HG02973 (cell line): ENCODE results near the gene BICRA.
"Not testable (repeated sequence)": the region's sequence is repeated elsewhere in the genome, so short reads cannot be mapped to it uniquely, and the experiment has no call there.

Experiments
- ATAC-seq: cut with Tn5 transposase; IDR thresholded peaks from one replicate; pipeline ENCODE4 v1.9.1; 2021; ENCODE audit warnings: moderate library complexity; ENCODE audit not compliant: unreplicated experiment

Gene BICRA

DNA sequence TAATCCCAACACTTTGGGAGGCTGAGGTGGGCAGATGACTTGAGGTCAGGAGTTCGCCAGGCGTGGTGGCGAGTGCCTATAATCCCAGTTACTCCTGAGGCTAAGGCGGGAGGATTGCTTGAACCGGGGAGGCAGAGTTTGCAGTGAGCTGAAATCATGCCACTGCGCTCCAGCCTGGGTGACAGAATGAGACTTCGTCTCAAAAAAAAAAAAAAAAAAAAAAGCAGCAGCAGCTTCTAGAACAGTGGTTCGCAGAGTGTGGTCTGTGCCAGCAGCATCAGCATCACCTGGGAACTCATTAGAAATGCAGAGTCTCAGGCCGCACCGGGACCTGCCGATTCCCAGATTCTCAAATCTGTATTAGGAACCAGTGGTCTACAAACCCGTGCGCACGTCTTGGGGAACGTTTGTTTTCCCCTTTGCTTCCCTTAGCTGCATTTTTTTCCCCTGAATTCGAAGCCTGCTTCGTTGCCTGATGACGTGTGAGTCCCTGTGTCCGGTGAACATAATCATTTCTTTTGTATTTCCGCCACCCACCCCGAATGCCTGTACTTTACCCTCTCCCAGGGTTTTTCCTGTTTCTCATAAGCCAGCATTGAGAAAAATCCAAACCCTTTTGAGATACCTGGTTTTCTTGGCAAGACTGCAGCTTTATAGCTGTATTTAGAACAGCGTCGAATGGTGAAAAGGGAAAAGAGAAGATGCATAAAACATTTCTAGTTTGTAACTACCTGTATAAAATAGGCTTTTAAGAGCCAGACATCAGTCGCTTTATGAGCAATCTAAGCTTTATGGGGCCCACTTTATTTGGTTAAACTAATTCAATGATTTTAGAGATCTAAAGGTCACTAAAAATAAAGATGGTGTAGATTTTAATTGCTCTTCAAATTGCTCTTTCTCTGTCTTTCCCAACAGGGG, 49.8 kb downstream of the BICRA start:
- no peak for ATAC-seq

DNA sequence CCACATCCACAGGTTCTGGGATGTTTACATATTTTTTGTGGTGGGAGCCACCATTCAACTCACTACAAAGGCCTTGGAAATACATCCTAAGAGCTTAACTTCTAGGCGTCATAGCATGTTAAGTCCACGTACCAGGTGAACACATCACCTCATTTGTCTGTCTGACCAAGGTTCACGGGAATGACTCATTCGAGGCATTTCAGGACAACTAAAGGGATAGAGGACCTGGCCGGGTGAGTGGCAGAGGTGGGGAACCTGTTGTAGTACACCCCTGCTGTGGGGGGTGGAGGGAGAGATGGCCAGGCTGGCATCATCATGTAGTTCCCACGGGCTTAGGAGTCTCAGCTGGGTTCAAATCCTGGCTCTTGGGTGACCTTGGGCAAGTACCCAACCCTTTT, 51.5 kb downstream of the BICRA start:
- no peak for ATAC-seq

DNA sequence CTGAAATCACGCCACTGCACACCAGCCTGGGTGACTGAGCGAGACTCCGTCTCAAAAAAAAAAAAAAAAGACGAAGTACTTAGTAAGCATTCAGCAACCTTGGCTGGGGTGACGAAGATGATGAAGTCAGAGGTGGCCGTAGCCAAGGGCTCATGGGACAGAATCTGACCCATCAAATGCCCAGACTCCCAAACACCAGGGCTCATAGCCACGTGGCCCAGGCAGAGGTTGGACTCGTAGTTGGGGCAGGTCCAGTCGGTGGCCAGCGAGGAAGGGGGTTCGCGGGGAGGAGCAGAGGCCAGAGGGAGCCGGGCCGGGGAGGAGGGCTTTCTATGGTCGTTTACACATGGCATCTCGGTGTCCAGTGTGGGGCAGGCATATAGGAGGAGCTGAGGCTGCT, 52.2 kb downstream of the BICRA start:
- no peak for ATAC-seq

DNA sequence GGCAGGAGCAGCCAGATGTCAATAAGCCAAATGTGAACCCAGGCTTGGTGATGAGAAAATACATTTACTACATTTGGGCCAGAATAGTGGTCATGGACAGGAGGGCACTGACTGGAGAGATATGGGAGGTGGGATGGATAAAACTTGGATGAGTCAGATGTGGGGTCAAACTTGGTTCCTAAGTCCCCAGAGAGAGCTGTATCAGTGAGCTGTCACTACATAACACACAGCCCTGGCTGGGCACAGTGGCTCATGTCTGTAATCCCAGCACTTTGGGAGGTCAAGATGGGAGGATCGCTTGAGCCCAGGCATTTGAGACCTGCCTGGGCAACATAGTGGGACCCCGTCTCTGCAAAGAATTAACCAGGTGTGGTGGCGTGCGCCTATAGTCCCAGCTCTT, 52.7 kb downstream of the BICRA start:
- no peak for ATAC-seq

DNA sequence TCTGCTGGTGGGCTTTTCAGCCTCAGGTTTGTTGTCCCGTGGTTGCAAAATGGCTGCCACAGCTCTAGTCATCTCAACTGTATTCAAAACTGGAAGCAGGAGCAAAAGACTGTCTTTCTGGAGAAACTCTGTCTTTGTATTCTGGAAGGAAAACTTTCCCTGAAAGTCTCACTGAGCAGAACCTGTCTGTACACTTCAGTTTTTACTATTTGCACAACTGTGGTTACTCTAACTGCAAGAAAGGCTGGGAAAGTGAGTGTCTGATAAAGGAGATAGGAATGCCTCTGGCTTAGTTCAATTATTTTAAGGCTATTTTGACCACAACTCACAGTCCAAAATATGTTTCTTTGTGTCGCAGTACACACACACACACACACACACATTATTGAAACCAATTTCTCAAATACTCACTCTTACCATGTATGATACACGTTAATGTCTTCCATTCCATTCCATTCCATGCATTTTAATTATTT, 54.5 kb downstream of the BICRA start:
- ATAC-seq = no peak

DNA sequence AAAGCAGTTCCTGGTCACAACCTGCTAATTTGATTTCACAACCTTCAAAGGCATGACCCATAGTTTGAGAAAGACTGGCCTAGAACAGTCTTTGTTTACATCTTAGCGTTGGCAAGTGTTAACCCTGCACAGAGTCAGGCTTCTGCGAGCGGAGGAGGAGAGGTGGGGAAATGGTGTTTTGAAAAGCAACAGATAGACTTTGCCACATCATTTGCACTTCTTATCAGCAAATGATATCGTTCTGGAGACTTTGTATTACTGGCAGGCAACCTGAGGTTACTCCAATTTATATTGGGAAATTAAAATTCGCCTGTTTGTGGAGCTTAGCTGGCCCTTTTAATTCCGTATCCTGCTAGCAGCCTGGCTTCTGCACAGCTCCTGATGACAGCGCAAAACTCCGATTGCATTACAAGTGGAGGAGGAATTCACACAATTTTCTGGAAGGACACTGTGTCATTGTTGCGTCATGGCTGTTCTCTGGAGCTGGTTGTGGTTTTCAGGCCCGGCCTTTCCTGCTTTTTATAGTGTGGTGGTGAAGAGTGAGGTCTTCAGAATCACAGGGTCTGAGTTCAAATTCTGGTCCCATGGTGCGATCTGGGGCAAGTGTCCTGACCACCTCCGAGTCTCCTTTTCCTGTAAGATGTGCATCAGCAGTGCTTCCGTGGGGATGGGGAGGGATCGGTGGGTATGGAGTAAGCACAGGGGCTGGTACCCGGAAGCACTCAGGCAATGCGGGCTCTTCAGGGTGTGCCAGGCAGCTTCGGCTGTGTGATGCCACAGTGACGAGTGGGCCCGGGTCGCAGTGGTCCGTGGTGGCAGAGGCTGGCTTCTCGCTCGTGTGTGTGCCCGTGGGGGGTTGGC, 55.2 kb downstream of the BICRA start:
- ATAC-seq = no peak

DNA sequence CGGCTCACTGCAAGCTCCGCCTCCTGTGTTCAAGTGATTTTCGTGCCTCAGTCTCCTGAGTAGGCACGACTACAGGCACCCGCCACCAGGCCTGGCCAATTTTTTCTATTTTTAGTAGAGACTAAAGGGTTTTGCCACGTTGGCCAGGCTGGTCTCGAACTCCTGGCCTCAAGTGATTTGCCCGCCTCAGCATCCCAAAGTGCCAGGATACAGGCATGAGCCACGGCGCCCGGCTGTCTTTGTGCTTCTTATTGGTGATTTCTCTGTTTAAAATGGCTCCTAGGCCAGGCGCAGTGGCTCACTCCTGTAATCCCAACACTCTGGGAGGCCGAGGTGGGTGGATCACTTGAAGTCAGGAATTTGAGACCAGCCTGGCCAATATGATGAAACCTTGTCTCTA, 59.6 kb downstream of the BICRA start:
- ATAC-seq = not testable (repeated sequence)

DNA sequence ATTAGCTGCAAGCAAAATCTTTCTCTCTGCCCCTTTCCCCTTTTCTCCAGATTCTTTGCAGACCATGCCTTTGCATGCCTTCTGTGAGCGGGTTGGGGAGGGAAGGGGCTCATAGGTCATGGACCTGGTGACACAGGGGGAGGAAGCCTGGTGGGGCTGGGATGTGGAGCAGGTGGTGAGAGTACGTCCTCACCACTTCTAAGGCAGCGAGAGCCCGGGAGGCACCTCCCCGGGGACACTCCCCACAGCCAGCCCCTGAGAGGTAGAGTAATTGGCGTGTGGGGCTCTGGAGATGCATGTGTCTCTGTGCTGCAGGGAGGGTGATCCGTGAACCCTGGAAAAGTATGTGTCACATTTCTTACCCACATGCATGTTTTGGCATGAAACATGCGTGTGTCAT, 61.8 kb downstream of the BICRA start:
- ATAC-seq = no peak

DNA sequence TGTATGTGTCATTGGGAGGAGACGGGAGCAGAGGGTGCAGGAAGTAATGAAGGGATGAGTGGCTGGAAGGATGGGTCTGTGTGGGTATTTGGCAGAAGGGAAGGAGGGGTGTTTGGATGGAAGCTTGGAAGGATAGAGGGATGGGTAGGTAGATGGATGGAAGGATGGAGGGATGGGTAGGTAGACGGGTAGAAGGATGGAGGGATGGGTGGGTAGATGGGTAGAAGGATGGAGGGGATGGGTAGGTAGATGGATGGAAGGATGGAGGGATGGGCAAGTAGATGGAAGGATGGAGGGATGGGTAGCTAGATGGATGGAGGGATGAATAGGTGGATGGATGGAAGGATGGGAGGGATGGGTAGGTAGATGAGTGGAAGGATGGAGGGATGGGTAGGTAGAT, 62.6 kb downstream of the BICRA start:
- no peak for ATAC-seq

DNA sequence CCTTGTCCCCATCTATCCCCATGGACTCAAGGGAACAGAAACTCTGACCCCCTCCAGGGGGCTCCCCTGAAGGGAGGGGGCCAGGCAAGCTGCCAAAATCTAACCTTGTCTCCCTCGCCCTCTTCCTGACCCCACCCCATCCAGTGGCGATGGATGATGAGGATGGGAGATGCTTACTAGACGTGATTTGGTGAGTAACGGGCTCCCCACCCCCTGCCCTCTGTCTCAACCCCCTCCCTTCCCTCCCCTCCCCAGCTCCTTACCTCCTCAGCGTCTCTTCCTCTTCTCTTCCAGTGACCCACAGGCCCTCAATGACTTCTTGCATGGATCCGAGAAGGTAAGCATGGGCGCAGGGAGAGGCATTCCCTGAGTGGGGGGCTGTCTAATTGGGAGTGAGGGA, 64.5 kb downstream of the BICRA start:
- no peak for ATAC-seq

DNA sequence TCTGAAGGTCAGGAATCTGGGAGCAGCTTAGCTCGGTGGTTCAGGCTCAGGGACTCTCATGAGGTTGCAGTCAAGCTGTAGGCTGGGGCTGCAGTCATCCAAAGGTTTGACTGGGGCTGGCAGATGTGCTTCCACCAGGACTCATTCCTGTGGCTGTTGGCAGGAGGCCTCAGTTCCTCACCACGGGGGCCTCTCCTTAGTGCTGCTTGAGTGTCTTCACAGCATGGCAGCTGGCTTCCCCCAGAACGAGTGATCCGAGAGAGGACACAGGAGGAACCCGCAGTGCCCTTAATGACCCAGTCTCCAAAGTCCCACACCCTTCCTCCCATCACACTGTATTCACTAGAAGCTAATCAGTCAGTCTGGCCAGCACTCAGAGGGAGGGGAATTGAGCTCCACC, 65.6 kb downstream of the BICRA start:
- no peak for ATAC-seq

DNA sequence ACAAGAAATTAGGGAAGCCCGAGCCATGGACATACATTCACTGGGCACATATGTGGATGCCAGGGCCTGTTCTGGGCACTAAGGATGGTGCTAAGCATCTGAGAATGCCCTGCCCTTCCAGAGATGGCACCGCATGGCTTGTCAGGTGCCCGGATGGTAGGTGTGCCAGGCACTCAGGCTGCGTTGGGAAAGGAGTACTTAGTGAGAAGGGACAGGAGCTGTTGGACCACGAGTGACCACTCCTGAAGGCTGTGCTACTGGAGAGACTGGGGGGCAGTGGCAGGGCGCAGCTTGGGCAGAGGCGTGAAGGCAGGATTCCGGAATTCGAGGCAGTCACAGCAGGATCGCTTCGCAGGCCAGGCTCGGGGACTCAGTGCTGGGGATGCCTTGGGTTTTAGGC, 66.3 kb downstream of the BICRA start:
- ATAC-seq = no peak

DNA sequence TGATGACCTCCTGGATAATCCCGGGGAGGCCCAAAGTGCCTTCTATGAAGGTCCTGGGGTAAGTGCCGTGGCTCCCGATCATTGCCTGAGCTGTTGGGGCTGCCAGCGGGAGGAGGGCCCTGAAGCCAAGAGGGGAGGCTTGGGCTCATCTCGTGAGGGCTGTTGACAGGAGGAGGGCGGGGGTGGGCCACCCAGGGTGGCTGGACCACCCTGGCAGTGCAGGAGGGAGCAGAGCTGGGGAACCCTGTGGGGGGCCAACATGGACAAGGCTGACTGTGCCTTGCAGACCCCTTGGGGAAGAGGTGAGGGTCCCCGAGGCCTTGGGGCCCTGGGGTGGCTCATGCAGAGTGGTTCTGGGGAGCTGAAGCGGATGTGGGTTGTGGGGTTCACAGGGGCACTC, 66.9 kb downstream of the BICRA start:
- ATAC-seq = no peak

DNA sequence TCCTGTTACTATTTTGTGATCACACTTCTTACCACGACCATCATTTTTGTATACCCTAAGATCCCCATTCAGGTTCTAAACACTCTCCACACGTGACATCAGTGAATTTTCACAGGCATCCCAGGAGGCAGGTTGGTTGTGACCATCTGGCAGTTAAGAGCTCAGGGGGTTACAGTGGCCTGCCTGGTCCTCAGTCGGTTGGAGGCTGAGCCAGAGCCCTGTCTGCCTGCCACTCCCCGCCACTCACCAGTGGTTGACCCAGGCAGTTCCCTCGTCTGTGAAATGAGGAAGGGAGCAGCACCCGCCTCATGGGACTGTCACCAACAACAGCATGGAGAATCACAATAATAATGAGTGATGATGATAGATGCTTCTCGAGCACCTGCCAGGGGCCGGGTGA, 67.9 kb downstream of the BICRA start:
- ATAC-seq = no peak

DNA sequence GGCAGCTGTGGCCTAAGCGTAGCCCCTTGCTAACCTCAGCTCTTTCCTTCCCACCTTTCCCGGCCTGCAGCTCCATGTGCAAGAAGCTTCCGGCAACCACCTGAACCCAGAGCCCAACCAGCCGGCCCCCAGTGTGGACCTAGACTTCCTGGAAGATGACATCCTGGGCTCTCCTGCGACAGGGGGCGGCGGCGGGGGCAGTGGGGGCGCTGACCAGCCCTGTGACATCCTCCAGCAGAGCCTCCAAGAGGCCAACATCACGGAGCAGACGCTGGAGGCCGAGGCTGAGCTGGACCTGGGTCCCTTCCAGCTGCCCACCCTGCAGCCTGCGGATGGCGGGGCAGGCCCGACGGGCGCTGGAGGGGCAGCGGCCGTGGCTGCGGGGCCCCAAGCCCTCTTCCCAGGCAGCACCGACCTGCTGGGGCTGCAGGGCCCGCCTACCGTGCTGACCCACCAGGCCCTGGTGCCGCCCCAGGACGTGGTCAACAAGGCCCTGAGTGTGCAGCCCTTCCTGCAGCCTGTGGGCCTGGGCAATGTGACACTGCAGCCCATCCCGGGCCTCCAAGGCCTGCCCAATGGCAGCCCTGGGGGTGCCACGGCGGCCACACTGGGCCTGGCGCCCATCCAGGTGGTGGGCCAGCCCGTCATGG, 70.4 kb downstream of the BICRA start:
- no peak for ATAC-seq

DNA sequence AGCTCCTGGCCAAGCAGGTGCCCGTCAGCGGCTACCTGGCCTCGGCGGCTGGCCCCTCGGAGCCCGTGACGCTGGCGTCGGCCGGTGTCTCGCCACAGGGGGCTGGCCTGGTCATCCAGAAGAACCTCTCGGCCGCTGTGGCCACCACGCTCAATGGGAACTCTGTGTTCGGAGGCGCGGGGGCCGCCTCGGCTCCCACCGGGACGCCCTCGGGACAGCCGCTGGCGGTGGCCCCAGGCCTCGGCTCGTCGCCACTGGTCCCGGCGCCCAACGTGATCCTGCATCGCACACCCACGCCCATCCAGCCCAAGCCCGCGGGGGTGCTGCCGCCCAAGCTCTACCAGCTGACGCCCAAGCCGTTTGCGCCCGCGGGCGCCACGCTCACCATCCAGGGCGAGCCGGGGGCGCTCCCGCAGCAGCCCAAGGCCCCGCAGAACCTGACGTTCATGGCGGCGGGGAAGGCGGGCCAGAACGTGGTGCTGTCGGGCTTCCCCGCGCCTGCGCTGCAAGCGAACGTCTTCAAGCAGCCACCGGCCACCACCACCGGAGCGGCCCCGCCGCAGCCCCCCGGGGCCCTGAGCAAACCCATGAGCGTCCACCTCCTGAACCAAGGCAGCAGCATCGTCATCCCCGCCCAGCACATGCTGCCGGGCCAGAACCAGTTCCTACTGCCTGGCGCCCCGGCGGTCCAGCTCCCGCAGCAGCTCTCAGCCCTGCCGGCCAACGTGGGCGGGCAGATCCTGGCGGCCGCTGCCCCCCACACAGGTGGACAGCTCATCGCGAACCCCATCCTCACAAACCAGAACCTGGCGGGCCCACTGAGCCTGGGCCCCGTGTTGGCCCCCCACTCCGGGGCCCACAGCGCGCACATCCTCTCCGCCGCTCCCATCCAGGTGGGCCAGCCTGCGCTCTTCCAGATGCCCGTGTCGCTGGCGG, 71.3 kb downstream of the BICRA start:
- ATAC-seq = no peak

DNA sequence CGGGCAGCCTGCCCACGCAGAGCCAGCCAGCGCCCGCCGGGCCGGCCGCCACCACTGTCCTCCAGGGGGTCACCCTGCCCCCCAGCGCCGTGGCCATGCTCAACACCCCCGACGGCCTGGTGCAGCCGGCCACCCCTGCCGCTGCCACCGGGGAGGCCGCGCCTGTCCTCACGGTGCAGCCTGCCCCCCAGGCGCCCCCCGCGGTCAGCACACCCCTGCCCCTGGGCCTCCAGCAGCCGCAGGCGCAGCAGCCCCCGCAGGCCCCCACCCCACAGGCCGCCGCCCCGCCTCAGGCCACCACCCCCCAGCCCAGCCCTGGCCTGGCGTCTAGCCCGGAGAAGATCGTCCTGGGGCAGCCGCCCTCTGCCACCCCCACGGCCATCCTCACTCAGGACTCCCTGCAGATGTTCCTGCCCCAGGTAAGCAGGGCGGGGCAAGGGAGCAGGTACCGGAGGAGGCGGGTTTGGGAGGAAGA, 72.0 kb downstream of the BICRA start:
- ATAC-seq = no peak

DNA sequence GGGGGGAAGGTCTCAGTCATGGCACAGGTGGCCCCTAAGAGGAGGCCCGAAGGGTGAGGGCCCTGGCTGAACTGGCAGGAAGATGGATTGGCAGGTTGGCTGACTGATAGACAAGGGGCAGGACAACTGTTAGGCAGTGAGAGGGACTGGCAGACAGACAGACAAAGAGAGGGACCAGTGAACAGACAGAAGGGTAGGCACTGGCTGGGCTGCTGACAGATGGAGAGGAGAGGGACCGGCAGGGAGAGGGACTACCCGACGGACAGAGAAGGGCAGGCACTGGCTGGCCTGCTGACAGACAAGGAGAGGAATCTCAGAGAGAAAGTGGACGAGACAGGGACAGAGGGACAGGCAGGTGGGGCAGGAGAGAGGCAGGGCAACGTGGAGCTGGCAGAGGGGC, 72.5 kb downstream of the BICRA start:
- ATAC-seq = no peak

DNA sequence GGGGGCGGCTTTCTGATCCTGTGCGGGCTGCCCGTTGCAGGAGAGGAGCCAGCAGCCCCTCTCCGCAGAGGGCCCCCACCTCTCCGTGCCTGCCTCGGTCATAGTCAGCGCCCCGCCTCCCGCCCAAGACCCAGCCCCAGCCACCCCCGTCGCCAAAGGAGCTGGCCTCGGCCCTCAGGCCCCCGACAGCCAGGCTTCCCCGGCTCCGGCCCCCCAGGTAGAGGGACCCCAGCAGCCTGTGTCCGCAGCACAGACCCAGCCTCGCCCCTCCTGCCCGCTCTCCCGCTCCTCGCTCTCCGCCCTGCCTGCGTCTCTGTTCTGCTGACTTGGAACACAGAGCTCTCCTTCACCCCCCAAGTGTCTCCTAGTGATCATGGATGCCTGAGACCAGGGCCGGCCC, 73.0 kb downstream of the BICRA start:
- ATAC-seq = no peak

DNA sequence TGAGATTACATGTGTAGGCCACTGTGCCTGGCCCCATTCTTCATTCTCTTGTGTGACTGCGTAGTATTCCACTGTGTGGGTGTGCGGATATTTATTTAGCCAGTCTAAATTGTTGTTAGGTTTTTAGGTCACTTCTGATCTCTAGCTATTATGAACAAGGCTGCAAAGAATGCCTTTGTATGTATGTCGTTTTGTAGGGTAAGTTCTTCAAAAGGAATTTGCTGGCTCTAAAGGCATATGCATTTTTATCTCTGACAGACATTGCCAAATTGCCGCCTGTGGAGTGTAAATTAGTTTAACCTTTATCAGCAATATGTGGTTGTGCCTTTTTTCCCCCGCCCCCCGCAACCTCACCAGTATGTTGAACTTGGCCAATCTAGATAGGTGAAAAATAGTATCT, 74.0 kb downstream of the BICRA start:
- ATAC-seq = no peak
